Mucosa of descending colon (tissue), 3 donors: Measurements from ENCODE around the gene AMER3. TPM values are rescaled to one million over a fixed set of nuclear protein-coding genes. Genes with fewer than 3 reads are reported as not detected.

Source experiments
- ATAC-seq: fragments of 200-7000 bp; cut with Tn5 transposase; one replicate; pipeline ENCODE4 v1.9.1; 2020; ENCODE audit warnings: mild to moderate bottlenecking, moderate library complexity
- DNase-seq, 3 donors: peaks; one replicate each; pipeline ENCODE4 v3.0.0-alpha.2; 2020
- H3K36me3 ChIP-seq: fragments of 200-600 bp; one replicate; pipeline ENCODE4 v1.8.0; 2021; ENCODE audit warnings: low read depth, mild to moderate bottlenecking
- H3K4me1 ChIP-seq: fragments of 200-600 bp; one replicate; pipeline ENCODE4 v1.8.0; 2021; ENCODE audit warnings: low read depth, mild to moderate bottlenecking
- H3K4me3 ChIP-seq: fragments of 200-600 bp; one replicate; pipeline ENCODE4 v1.8.0; 2021; ENCODE audit warnings: mild to moderate bottlenecking
- H3K9me3 ChIP-seq: fragments of 200-600 bp; one replicate; pipeline ENCODE4 v1.8.0; 2021; ENCODE audit warnings: mild to moderate bottlenecking
- intact Hi-C, 2 donors: fragments of 100-400 bp; cut with DNase I in 1 of 2; cut with micrococcal nuclease in 1 of 2; formaldehyde crosslinking; loops; one replicate each; pipeline versions ENCODE4 v1.11.0 to v1.11.1; 2022; cut with DNase I, micrococcal nuclease
- total RNA-seq, 3 donors: library from RNA; stranded (reverse); fragmentation: NEBNext Ultra II Directional in 2 of 3; extraction: Animal tissue kit (Norgen Biotek cat#: 25700) in 2 of 3; gene quantifications; one replicate each; pipeline versions ENCODE4 v1.2.1 to v1.2.4, GENCODE V29; 2021 to 2023
- TF ChIP-seq, protein P1 (sequence below): fragments of 200-600 bp; IDR thresholded peaks from one replicate; pipeline ENCODE4 v1.8.0; 2022; ENCODE audit warnings: antibody characterized with exemption, mild to moderate bottlenecking
- donor health status: DM: no; HTN: no; CAD: no; lungs with moderate emphysema.
- donor health status: DM: no; HTN: no; CAD: no.
- donor health status: DM: no; HTN: yes; CAD: no.

AMER3 gene
- total RNA-seq, 3 donors from 2014 or later = 0.16 to 0.55 (median 0.52) TPM

DNA sequence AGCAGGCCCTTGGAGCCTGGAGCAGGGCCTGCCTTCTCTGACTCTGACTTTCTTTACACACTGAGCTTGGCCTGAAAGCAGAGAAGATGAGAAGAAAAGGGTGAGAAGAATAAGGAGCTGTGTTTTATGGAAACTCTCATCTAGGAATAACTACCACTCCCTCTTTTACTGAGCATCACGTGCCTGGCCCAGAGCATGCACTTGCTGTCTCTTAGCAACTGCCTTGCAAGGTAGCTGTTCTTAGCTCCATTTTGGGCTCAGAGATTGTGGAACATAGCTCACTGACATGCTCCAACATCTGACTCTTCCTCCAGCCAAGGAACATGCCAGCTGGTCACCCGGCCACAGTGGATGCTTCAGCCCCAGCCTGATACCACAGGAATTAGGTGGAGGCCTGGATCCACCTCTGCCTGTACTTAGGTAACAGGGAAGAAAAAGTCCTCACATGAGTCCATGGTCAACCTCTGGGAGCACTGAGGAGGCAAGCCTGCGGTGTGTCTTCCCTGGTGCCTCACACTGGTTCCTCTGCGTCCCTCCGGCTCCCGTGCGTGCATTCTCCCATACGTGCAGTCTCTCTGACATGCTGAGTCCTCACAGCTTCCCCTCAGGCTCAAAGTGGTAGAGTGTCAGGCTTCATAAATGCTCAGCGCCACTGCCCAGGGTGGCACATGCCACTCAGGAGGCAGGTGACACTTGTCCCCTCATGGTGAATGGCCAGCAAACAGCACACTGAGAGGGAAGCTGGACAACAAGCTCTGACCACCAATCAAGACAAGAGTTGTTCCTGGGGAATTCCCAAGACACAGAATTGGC is 35.7 kb downstream of the AMER3 start:
- peak; percentile 65 for ATAC-seq
- TF ChIP-seq, protein P1, sequence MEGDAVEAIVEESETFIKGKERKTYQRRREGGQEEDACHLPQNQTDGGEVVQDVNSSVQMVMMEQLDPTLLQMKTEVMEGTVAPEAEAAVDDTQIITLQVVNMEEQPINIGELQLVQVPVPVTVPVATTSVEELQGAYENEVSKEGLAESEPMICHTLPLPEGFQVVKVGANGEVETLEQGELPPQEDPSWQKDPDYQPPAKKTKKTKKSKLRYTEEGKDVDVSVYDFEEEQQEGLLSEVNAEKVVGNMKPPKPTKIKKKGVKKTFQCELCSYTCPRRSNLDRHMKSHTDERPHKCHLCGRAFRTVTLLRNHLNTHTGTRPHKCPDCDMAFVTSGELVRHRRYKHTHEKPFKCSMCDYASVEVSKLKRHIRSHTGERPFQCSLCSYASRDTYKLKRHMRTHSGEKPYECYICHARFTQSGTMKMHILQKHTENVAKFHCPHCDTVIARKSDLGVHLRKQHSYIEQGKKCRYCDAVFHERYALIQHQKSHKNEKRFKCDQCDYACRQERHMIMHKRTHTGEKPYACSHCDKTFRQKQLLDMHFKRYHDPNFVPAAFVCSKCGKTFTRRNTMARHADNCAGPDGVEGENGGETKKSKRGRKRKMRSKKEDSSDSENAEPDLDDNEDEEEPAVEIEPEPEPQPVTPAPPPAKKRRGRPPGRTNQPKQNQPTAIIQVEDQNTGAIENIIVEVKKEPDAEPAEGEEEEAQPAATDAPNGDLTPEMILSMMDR = no peak
- peak in 1 of 3 donors; percentile 31 for DNase-seq
- H3K36me3 ChIP-seq = no peaks in the 10 kb centered on the region
- intact Hi-C loops = no loop called here
- no peak overlapping the region for H3K4me3 ChIP-seq
- no peaks in the 10 kb centered on the region for H3K4me1 ChIP-seq
- no peaks in the 10 kb centered on the region for H3K9me3 ChIP-seq

DNA sequence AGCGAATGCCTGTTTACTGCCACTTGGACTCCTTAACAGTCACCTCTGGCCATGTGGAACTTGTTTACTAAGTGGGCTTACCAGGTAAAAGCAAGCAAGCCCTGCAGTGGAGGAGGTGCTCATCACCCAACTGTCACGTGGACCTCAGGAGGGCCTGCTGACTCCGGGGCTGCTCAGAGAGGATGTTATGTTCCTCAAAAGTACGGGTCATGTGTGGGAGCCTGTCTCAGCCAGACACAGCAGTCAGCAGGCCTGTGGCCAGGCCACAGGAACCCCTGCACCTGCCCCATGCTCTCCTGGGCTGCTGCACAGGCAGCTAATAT is 36.2 kb downstream of the AMER3 start:
- TF ChIP-seq, protein P1 = no peak
- intact Hi-C loops = no loop called here
- peak; percentile 69 for ATAC-seq

DNA sequence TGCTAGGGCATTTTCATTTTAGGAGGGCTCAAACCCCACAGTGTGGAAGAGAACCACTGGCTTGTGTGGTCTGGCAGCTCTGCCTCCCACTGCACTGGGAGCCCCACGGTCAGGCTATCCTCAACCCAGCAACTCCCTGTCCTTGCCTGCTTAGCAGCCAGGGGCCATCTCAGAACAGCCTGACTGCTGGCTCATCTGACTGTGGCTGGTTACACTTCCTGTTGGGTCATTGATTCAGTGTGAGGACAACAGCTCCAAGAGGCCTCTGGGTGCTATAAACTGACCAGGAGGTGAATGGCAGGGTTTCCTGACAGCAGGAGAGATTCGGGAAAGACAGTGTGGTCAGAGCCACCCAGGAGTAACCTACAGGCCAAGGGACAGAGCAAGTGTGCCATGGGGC is 40.1 kb downstream of the AMER3 start:
- no peaks in the 10 kb centered on the region for H3K9me3 ChIP-seq
- intact Hi-C loops = loop anchor here (5.0 kb wide), 1 partner anchor 77 kb away; no protein-coding TSS in a partner anchor
- ATAC-seq (no peak), DNase-seq (no peak)
- H3K36me3 ChIP-seq = no peaks in the 10 kb centered on the region
- H3K4me1 ChIP-seq = peaks cover 7% of the 10 kb centered on the region
- TF ChIP-seq, protein P1 = no peak
- H3K4me3 ChIP-seq = no peak overlapping the region

More for the DNA sequence above, 36.2 kb downstream of the AMER3 start:
- Histone ChIP-seq H3K9me3 (no peaks in the 10 kb centered on the region), H3K36me3 (no peaks in the 10 kb centered on the region), H3K4me1 (no peaks in the 10 kb centered on the region), H3K4me3 (no peak overlapping the region)
- peak in 1 of 3 donors; percentile 31 for DNase-seq

DNA sequence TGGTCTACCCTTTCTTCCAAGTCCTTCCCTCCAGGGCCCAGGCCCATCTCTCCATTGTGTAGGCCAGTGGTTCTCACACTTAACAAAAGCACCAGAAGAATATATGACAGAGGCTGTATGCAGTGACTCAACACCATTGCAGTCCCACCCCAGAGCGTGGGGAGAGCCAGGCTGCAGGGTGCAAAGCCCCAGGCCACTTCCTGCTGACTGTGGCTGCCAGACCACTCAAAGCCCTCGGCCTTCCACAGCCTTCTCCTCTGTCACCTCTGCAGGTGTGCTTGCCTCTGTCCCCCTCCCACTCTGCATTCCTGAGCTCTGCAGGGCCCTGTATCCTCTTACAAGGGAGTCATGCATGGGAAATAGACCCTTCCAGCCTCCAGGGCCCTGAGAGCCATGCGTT is 41.0 kb downstream of the AMER3 start:
- Histone ChIP-seq H3K9me3 (no peaks in the 10 kb centered on the region), H3K4me3 (no peak overlapping the region), H3K4me1 (peaks cover 7% of the 10 kb centered on the region), H3K36me3 (no peaks in the 10 kb centered on the region)
- TF ChIP-seq, protein P1 = no peak
- ATAC-seq (no peak), DNase-seq (no peak)
- intact Hi-C loops = loop anchor here (5.0 kb wide), 1 partner anchor 76 kb away; no protein-coding TSS in a partner anchor

DNA sequence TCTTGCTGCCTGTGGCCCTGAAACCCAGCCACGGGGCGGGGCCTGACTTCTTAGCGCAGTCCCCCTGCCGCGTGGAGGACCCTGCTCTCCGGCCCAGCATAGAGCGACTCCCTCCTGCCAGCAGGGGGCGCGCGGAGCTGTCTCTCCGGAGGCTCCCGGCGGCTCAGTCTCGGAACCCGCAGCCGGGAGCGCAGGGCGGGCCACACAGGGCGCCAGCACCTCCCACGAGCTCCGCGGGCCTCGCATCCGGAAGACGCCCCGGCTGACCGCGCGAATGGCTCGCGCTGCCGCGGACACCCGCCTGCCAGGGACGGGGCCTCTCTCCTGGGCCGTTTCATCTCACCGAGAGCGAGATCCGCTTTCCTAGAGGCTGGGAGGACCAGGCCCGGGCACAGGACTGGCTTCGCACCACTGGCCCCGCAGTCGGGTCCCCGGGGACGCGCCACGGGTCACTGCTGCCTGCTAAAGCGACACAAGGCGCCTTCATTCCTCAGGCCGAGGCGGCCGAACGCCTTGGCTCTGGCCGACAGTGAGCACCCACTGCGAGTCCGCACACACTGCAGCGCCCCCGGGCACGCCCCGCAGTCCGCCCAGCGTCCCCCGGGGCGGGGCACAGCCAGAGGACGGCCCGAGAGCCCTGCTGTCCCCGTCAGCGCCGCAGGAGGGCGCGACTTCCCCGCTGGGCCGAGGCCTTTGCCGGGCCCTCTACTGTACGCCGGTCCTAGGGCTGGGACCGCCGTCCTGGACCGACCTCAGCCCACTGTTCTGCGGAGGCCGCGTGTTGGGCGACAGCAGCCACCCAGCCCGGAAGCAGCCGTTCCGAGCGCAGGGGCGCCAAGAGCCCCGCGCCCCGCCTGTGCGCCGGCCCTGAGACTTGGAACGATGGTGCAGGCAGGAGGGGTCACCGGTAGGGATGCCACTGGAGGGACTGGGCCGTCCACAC is 42.4 kb downstream of the AMER3 start:
- no peaks in the 10 kb centered on the region for H3K36me3 ChIP-seq
- TF ChIP-seq, protein P1 = peak; percentile 95
- H3K4me3 ChIP-seq = peak overlapping the region; percentile 39
- intact Hi-C loops = loop anchor here (5.0 kb wide), 1 partner anchor 75 kb away; no protein-coding TSS in a partner anchor
- DNase-seq = peak; percentile 91 to 93 (median 92)
- ATAC-seq = peak; percentile 98
- no peaks in the 10 kb centered on the region for H3K9me3 ChIP-seq
- H3K4me1 ChIP-seq = peaks cover 7% of the 10 kb centered on the region
